Measurements from ENCODE around the gene DISC1.

The DISC1 gene

GRCh38 chr1:231986631-231987336, 360.2 kb downstream of the DISC1 start:
- DNase-seq (ENCODE audit: low read depth in 2 of 2), result no peak

- DNase-seq (ENCODE audit: low read depth in 2 of 2), result no peak
These were observed 363.8 kb downstream of the DISC1 start for GRCh38 chr1:231990388-231990787.

- DNase-seq (ENCODE audit: low read depth in 2 of 2), result no peak
These were observed 364.6 kb downstream of the DISC1 start for GRCh38 chr1:231991231-231991630.

GRCh38 chr1:231993968-231994455, 367.4 kb downstream of the DISC1 start:
- DNase-seq (ENCODE audit: low read depth in 2 of 2), result no peak

- no peak for DNase-seq (ENCODE audit: low read depth in 2 of 2)
These were observed 372.2 kb downstream of the DISC1 start for GRCh38 chr1:231998791-231999190.

GRCh38 chr1:232005300-232005699, 378.7 kb downstream of the DISC1 start:
- DNase-seq (ENCODE audit: low read depth in 2 of 2), result no peak

GRCh38 chr1:232009741-232010140, 383.2 kb downstream of the DISC1 start:
- no peak for DNase-seq (ENCODE audit: low read depth in 2 of 2)

GRCh38 chr1:232011961-232012360, 385.4 kb downstream of the DISC1 start:
- no peak for DNase-seq (ENCODE audit: low read depth in 2 of 2)

GRCh38 chr1:232012773-232013386, 386.3 kb downstream of the DISC1 start:
- DNase-seq (ENCODE audit: low read depth in 2 of 2), result no peak

- DNase-seq (ENCODE audit: low read depth in 2 of 2), result no peak
These were observed 388.4 kb downstream of the DISC1 start for GRCh38 chr1:232014941-232015340.

- peak; percentile 73 to 75 for DNase-seq (ENCODE audit: low read depth in 2 of 2)
These were observed 390.0 kb downstream of the DISC1 start for GRCh38 chr1:232016616-232017015.

GRCh38 chr1:232017057-232017456, 390.5 kb downstream of the DISC1 start:
- DNase-seq (ENCODE audit: low read depth in 2 of 2), result peak; percentile 44 to 47

- DNase-seq (ENCODE audit: low read depth in 2 of 2), result no peak
These were observed 391.2 kb downstream of the DISC1 start for GRCh38 chr1:232017759-232018158.

- peak in 1 of 2 experiments; percentile 42 for DNase-seq (ENCODE audit: low read depth in 2 of 2)
These were observed 391.8 kb downstream of the DISC1 start for GRCh38 chr1:232018231-232019025.

- no peak for DNase-seq (ENCODE audit: low read depth in 2 of 2)
These were observed 392.4 kb downstream of the DISC1 start for GRCh38 chr1:232019026-232019340.

- DNase-seq (ENCODE audit: low read depth in 2 of 2), result no peak
These were observed 393.8 kb downstream of the DISC1 start for GRCh38 chr1:232020352-232020751.

- no peak for DNase-seq (ENCODE audit: low read depth in 2 of 2)
These were observed 402.7 kb downstream of the DISC1 start for GRCh38 chr1:232029315-232029714.

- no peak for DNase-seq (ENCODE audit: low read depth in 2 of 2)
These were observed 404.6 kb downstream of the DISC1 start for GRCh38 chr1:232031156-232031555.

- no peak for DNase-seq (ENCODE audit: low read depth in 2 of 2)
These were observed 406.7 kb downstream of the DISC1 start for GRCh38 chr1:232033285-232033684.

- DNase-seq (ENCODE audit: low read depth in 2 of 2), result no peak
These were observed 408.0 kb downstream of the DISC1 start for GRCh38 chr1:232034556-232034955.

- no peak for DNase-seq (ENCODE audit: low read depth in 2 of 2)
These were observed 409.8 kb downstream of the DISC1 start for GRCh38 chr1:232036181-232036933.

- DNase-seq (ENCODE audit: low read depth in 2 of 2), result no peak
These were observed 411.3 kb downstream of the DISC1 start for GRCh38 chr1:232037774-232038388.
